Osteoblast (primary cell): ENCODE results near the gene KRT79. TPM values are rescaled to one million over a fixed set of nuclear protein-coding genes. Genes with fewer than 3 reads are reported as not detected.

ENCODE experiments used
- DNase-seq: peaks from one replicate; pipeline ENCODE4 v3.0.0; 2011; ENCODE audit warnings: low spot score, mixed read lengths; ENCODE audit not compliant: insufficient read length; ENCODE audit errors: missing footprints
- H2AFZ ChIP-seq: 2 replicates; pipeline ENCODE4 v1.6.0; 2011; ENCODE audit warnings: mild to moderate bottlenecking, low read length
- H3K27ac ChIP-seq: 2 replicates; pipeline ENCODE4 v1.5.1; 2011; ENCODE audit warnings: mild to moderate bottlenecking, low read depth, low read length, moderate library complexity
- H3K27me3 ChIP-seq: 2 replicates; pipeline ENCODE4 v1.6.0; 2012; ENCODE audit warnings: mild to moderate bottlenecking, control low read depth, inconsistent platforms, low read length, moderate library complexity; ENCODE audit not compliant: insufficient read depth
- H3K36me3 ChIP-seq: 2 replicates; pipeline ENCODE4 v1.5.1; 2011; ENCODE audit warnings: mild to moderate bottlenecking, low read length, control low read depth, moderate library complexity; ENCODE audit not compliant: insufficient read depth
- H3K4me1 ChIP-seq: 2 replicates; pipeline ENCODE4 v1.5.1; 2011; ENCODE audit warnings: mild to moderate bottlenecking, low read length, control low read depth, moderate library complexity; ENCODE audit not compliant: insufficient read depth
- H3K4me2 ChIP-seq: 2 replicates; pipeline ENCODE4 v1.6.0; 2011; ENCODE audit warnings: mild to moderate bottlenecking, low read length; ENCODE audit not compliant: insufficient read depth
- H3K4me3 ChIP-seq: fragments of 200-600 bp; sonication (generic); 3 replicates; pipeline ENCODE4 v1.5.1; 2012; ENCODE audit warnings: mild to moderate bottlenecking, low read length, inconsistent platforms; ENCODE audit not compliant: insufficient read depth
- H3K79me2 ChIP-seq: 2 replicates; pipeline ENCODE4 v1.6.0; 2012; ENCODE audit warnings: mild to moderate bottlenecking, low read length, control low read depth, inconsistent platforms; ENCODE audit not compliant: insufficient read depth
- H3K9me3 ChIP-seq: 2 replicates; pipeline ENCODE4 v1.5.1; 2011; ENCODE audit warnings: low read depth, low read length, control low read depth
- H4K20me1 ChIP-seq: 2 replicates; pipeline ENCODE4 v1.6.0; 2012; ENCODE audit warnings: mild to moderate bottlenecking, low read length, control low read depth; ENCODE audit not compliant: insufficient read depth
- total RNA-seq: library from RNA; depleted of rRNA; stranded (reverse); fragments of >200 nt; gene quantifications from 2 replicates; pipeline ENCODE4 v1.2.3, GENCODE V29; 2012
- TF ChIP-seq, protein P1 (sequence below): IDR thresholded peaks from 2 replicates; pipeline ENCODE4 v1.5.1; 2011; ENCODE audit warnings: mild to moderate bottlenecking, low read depth, low read length, moderate library complexity; ENCODE audit errors: extremely low read depth

KRT79 gene
- total RNA-seq, 1 donor = not detected

DNA sequence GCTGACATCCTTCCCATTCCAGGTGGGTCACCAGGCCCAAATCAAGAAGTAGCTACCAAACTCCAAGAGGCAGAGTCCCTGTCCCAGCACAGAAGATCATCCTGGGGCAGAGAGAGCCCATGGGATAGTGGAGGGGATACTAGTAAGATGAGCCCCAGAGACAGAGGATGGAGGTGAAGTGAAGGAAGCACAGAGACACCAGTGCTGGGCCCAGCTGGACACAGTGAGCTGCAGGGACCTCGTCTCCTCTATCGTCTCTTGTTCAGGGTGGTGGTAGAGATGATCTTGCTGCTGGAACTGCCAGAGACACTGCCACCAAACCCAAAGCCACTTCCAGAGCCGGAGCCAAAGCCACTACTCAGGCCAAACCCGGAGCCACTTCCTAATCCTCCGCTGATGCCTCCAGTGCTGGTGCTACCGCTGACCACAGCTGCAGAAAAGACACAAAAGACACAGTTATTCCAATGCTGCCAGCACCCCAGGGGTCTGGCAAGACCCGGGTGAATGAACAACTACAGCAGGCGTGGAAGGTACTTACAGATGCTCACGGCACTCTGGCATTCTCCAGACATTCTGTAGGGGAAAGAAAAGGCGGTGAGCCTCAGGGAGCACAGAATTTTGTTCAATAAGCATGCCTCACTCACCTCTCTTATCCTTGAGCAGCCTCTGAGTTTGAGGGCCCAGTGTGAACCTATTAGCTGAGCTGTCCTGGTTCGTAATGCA lies 27.1 kb downstream of the KRT79 start:
- H3K9me3 ChIP-seq = no peaks in the 10 kb centered on the region
- no peak overlapping the region for H3K4me2 ChIP-seq
- H3K36me3 ChIP-seq = no peaks in the 10 kb centered on the region
- H2AFZ ChIP-seq = no peak overlapping the region
- no peak overlapping the region for H3K4me3 ChIP-seq
- H3K27ac ChIP-seq = no peak overlapping the region
- peaks cover 10% of the 10 kb centered on the region for H3K27me3 ChIP-seq
- H4K20me1 ChIP-seq = no peaks in the 10 kb centered on the region
- no peaks in the 10 kb centered on the region for H3K4me1 ChIP-seq
- no peak for DNase-seq
- no peaks in the 10 kb centered on the region for H3K79me2 ChIP-seq
- TF ChIP-seq, protein P1, sequence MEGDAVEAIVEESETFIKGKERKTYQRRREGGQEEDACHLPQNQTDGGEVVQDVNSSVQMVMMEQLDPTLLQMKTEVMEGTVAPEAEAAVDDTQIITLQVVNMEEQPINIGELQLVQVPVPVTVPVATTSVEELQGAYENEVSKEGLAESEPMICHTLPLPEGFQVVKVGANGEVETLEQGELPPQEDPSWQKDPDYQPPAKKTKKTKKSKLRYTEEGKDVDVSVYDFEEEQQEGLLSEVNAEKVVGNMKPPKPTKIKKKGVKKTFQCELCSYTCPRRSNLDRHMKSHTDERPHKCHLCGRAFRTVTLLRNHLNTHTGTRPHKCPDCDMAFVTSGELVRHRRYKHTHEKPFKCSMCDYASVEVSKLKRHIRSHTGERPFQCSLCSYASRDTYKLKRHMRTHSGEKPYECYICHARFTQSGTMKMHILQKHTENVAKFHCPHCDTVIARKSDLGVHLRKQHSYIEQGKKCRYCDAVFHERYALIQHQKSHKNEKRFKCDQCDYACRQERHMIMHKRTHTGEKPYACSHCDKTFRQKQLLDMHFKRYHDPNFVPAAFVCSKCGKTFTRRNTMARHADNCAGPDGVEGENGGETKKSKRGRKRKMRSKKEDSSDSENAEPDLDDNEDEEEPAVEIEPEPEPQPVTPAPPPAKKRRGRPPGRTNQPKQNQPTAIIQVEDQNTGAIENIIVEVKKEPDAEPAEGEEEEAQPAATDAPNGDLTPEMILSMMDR = no peak

DNA sequence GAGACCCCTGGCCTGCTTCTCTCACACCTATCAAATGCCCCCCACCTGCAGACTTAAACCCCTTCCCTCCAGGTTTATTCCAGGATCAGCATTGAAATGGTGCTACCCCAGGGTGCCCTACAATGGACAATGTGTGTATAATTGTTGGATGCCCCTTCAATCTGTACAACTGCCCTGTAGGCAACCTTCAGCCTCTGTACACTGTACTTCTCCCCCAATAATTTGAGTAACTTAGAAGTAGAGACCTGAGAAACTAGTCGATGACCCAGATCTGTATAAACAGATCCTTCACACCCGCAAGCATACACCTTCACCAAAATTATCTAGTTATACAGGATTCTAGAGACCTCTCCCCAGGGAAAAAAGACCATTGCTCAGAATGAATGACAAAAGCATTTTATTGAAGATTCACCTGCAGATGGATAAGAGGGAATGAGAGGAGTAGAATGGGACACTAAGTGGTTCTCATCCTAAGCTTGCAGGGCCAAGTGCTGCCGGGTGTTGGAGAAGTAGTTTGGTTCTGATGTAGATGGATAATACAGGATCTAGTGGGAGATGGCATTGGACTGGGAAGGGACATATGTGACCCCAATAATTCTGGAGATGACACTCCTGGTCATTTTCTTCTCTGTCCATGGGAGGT lies 27.8 kb downstream of the KRT79 start:
- H3K27ac ChIP-seq = no peak overlapping the region
- H3K9me3 ChIP-seq = no peaks in the 10 kb centered on the region
- no peaks in the 10 kb centered on the region for H3K79me2 ChIP-seq
- no peak overlapping the region for H2AFZ ChIP-seq
- H3K4me2 ChIP-seq = no peak overlapping the region
- TF ChIP-seq, protein P1 = no peak
- peak; percentile 54 for DNase-seq
- H3K4me1 ChIP-seq = no peaks in the 10 kb centered on the region
- H3K27me3 ChIP-seq = peaks cover 10% of the 10 kb centered on the region
- no peaks in the 10 kb centered on the region for H4K20me1 ChIP-seq
- H3K36me3 ChIP-seq = no peaks in the 10 kb centered on the region
- no peak overlapping the region for H3K4me3 ChIP-seq

DNA sequence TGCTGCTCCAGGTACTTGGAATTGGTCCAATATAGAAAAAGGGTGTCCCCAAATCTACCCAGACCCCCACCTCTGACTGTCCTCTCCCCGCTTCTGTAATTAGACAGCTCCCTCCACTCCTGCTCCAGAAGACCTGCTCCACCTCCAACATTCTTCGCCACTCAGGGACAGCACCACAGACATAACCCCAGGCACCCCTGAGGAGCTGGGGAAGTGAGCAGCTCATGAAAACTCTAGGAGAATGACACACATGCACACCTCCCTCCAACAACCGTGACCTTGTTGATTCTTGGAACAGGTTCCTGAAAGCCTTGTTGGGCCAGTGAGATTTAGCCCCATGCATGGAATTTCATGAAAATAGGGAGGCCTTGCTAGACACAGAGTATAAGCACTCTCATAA lies 28.4 kb downstream of the KRT79 start:
- Histone ChIP-seq H3K27ac (no peak overlapping the region), H3K36me3 (no peaks in the 10 kb centered on the region), H3K27me3 (peaks cover 10% of the 10 kb centered on the region), H3K79me2 (no peaks in the 10 kb centered on the region), H3K9me3 (no peaks in the 10 kb centered on the region), H2AFZ (no peak overlapping the region), H3K4me2 (no peak overlapping the region), H4K20me1 (no peaks in the 10 kb centered on the region), H3K4me3 (no peak overlapping the region), H3K4me1 (no peaks in the 10 kb centered on the region)
- no peak for DNase-seq
- TF ChIP-seq, protein P1 = no peak

DNA sequence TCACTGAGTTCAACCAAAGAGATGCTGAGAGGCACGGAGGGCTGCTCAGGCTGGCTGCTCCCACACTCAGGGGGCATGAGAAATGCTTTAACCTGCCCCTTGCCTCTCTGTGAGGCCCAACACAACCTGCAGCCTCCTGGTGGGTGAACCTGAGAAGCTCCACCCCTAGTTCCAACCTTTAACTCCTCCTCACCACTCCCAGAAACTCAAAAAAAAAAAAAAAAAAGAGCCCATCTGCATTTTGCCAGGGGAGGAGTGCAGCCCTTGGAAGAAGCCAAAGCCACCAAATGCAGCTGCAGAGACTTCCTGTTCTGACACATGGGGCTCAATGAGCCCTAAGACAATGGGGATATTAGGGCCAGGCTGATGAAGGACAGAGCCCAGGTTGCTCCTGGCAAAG lies 29.1 kb downstream of the KRT79 start:
- Histone ChIP-seq H3K4me3 (no peak overlapping the region), H2AFZ (no peak overlapping the region), H3K9me3 (no peaks in the 10 kb centered on the region), H3K4me2 (no peak overlapping the region), H3K79me2 (no peaks in the 10 kb centered on the region), H4K20me1 (no peaks in the 10 kb centered on the region), H3K4me1 (no peaks in the 10 kb centered on the region), H3K36me3 (no peaks in the 10 kb centered on the region), H3K27me3 (peaks cover 10% of the 10 kb centered on the region), H3K27ac (no peak overlapping the region)
- DNase-seq = no peak
- TF ChIP-seq, protein P1 = no peak
